WTC11 (cell line): ENCODE results near the gene DLGAP4. TPM values are rescaled to one million over a fixed set of nuclear protein-coding genes. Genes with fewer than 3 reads are reported as not detected.
"Not testable (repeated sequence)": the region's sequence is repeated elsewhere in the genome, so short reads cannot be mapped to it uniquely, and the experiment has no call there.

ENCODE experiments used
- ATAC-seq: fragments of 200-7000 bp; cut with Tn5 transposase; 2 replicates; pipeline ENCODE4 v1.10.0; 2021; ENCODE audit warnings: mild to moderate bottlenecking, moderate library complexity
- CTCF ChIA-PET: fragments of 300-600 bp; sonication (Branson Sonifier 250); formaldehyde crosslinking; loops from one replicate; lab custom pipeline; 2021; ENCODE audit warnings: antibody characterized with exemption; lab: Charles Lee
- POLR2A ChIA-PET: fragments of 350-600 bp; sonication (Branson Sonifier 250); formaldehyde crosslinking; loops from one replicate; lab custom pipeline; 2021; ENCODE audit warnings: antibody characterized with exemption; lab: Charles Lee
- DNase-seq: peaks from one replicate; pipeline ENCODE4 v3.0.0; 2021; ENCODE audit warnings: low spot score
- H3K27ac Mint-ChIP-seq: 2 replicates; pipeline ENCODE4 v1.8.0; 2021; ENCODE audit warnings: mixed read lengths
- H3K27me3 Mint-ChIP-seq: 2 replicates; pipeline ENCODE4 v1.8.0; 2021; ENCODE audit warnings: low read depth, mild to moderate bottlenecking, moderate library complexity, mixed read lengths
- H3K36me3 Mint-ChIP-seq: 2 replicates; pipeline ENCODE4 v1.8.0; 2021; ENCODE audit warnings: mixed read lengths
- H3K4me1 Mint-ChIP-seq: 2 replicates; pipeline ENCODE4 v1.8.0; 2022; ENCODE audit warnings: mixed read lengths
- H3K4me3 Mint-ChIP-seq: 2 replicates; pipeline ENCODE4 v1.8.0; 2021; ENCODE audit warnings: mild to moderate bottlenecking, moderate library complexity, mixed read lengths
- H3K9me3 Mint-ChIP-seq: 2 replicates; pipeline ENCODE4 v1.8.0; 2021; ENCODE audit warnings: mixed read lengths
- AFF4 ChIP-seq: sonication (generic); formaldehyde crosslinking; IDR thresholded peaks from 2 replicates; pipeline ENCODE4 v1.8.1; 2023; ENCODE audit warnings: mild to moderate bottlenecking, missing genetic modification reagents, borderline replicate concordance
- ARID4B ChIP-seq: sonication (generic); formaldehyde crosslinking; IDR thresholded peaks from 2 replicates; pipeline ENCODE4 v1.8.0; 2023; ENCODE audit warnings: missing genetic modification reagents, mild to moderate bottlenecking, borderline replicate concordance
- E2F5 ChIP-seq: sonication (generic); formaldehyde crosslinking; IDR thresholded peaks from 2 replicates; pipeline ENCODE4 v1.8.1; 2022; ENCODE audit warnings: mild to moderate bottlenecking, moderate library complexity, missing genetic modification reagents
- FOXJ3 ChIP-seq: sonication (generic); formaldehyde crosslinking; IDR thresholded peaks from 2 replicates; pipeline ENCODE4 v1.9.0; 2021; ENCODE audit warnings: missing genetic modification reagents, mild to moderate bottlenecking, borderline replicate concordance
- FOXK1 ChIP-seq: sonication (generic); formaldehyde crosslinking; IDR thresholded peaks from 2 replicates; pipeline ENCODE4 v1.8.0; 2022; ENCODE audit warnings: mild to moderate bottlenecking, moderate library complexity, missing genetic modification reagents
- FOXP4 ChIP-seq: sonication (generic); formaldehyde crosslinking; IDR thresholded peaks from 2 replicates; pipeline ENCODE4 v1.8.0; 2022; ENCODE audit warnings: mild to moderate bottlenecking, missing genetic modification reagents
- GRHL2 ChIP-seq: fragments of 250-450 bp; sonication (Bioruptor Pico); IDR thresholded peaks from 2 replicates; pipeline ENCODE4 v1.8.0; 2022; ENCODE audit warnings: mild to moderate bottlenecking, moderate library complexity; ENCODE audit not compliant: insufficient replicate concordance, severe bottlenecking
- HMGA2 ChIP-seq: fragments of 250-450 bp; sonication (Bioruptor Pico); IDR thresholded peaks from 2 replicates; pipeline ENCODE4 v1.4.0; 2021; ENCODE audit warnings: mild to moderate bottlenecking, moderate library complexity
- JAZF1 ChIP-seq: fragments of 250-450 bp; sonication (Bioruptor Pico); IDR thresholded peaks from 2 replicates; pipeline ENCODE4 v1.9.0; 2021; ENCODE audit warnings: moderate library complexity, mild to moderate bottlenecking, inconsistent platforms
- NR2C2 ChIP-seq: sonication (generic); formaldehyde crosslinking; IDR thresholded peaks from 2 replicates; pipeline ENCODE4 v1.8.0; 2022; ENCODE audit warnings: mild to moderate bottlenecking, missing genetic modification reagents
- TCF7 ChIP-seq: sonication (generic); formaldehyde crosslinking; IDR thresholded peaks from 2 replicates; pipeline ENCODE4 v1.8.0; 2022; ENCODE audit warnings: mild to moderate bottlenecking, low read depth, missing genetic modification reagents, moderate library complexity
- USF2 ChIP-seq: sonication (generic); formaldehyde crosslinking; IDR thresholded peaks from 2 replicates; pipeline ENCODE4 v1.8.1; 2023; ENCODE audit warnings: mild to moderate bottlenecking, missing genetic modification reagents, moderate library complexity
- ZNF121 ChIP-seq: sonication (generic); formaldehyde crosslinking; IDR thresholded peaks from 2 replicates; pipeline ENCODE4 v1.8.0; 2023; ENCODE audit warnings: missing genetic modification reagents
- ZNF416 ChIP-seq: fragments of 250-450 bp; sonication (Bioruptor Pico); IDR thresholded peaks from 2 replicates; pipeline ENCODE4 v1.9.0; 2021; ENCODE audit warnings: mild to moderate bottlenecking, inconsistent platforms
- total RNA-seq: library from RNA; stranded (reverse); gene quantifications from 3 replicates; pipeline ENCODE4 v1.2.3, GENCODE V29; 2021
- TF ChIP-seq, protein P1 (sequence below): fragments of 200-600 bp; IDR thresholded peaks from 2 replicates; pipeline ENCODE4 v1.8.0; 2022; ENCODE audit warnings: antibody characterized with exemption
- TF ChIP-seq, protein P2 (sequence below): fragments of 250-450 bp; sonication (Bioruptor Pico); IDR thresholded peaks from 2 replicates; pipeline ENCODE4 v1.8.0; 2021; ENCODE audit warnings: mild to moderate bottlenecking

Gene DLGAP4
- total RNA-seq, 1 experiment from 2014 or later = 52.6 TPM

GRCh38 chr20:36474563-36474962 is 168.4 kb downstream of the DLGAP4 start (continued):
- TF ChIP-seq ZNF121 (CRISPR knock-in tag) (no peak), FOXP4 (CRISPR knock-in tag) (no peak), AFF4 (no peak)
- TF ChIP-seq, all 79 proteins: peak for 0

- peaks cover 35% of the 10 kb centered on the region for H3K4me1 Mint-ChIP-seq
- H3K27me3 Mint-ChIP-seq, ATAC-seq, POLR2A ChIA-PET, H3K9me3 Mint-ChIP-seq, H3K4me3 Mint-ChIP-seq, DNase-seq, H3K36me3 Mint-ChIP-seq, CTCF ChIA-PET: not testable (repeated sequence)
- H3K27ac Mint-ChIP-seq = peak overlapping the region; percentile 77
Measured at GRCh38 chr20:36475054-36475453, 168.9 kb downstream of the DLGAP4 start.

- H3K27ac Mint-ChIP-seq = no peak overlapping the region
- H3K27me3 Mint-ChIP-seq = no peaks in the 10 kb centered on the region
- ChIA-PET POLR2A (no interaction called here), CTCF (interaction anchor here (1.1 to 2.2 kb wide), 5 partner anchors 15 to 339 kb away, joined by 3 to 7 read pairs (median 5); no protein-coding TSS in a partner anchor)
- no peaks in the 10 kb centered on the region for H3K9me3 Mint-ChIP-seq
- TF ChIP-seq FOXJ3 (CRISPR knock-in tag) (no peak), NR2C2 (CRISPR knock-in tag) (no peak), TCF7 (CRISPR knock-in tag) (no peak), USF2 (CRISPR knock-in tag) (no peak), JAZF1 (no peak), ZNF416 (CRISPR knock-in tag) (no peak), HMGA2 (CRISPR knock-in tag) (no peak), GRHL2 (CRISPR knock-in tag) (no peak), FOXK1 (CRISPR knock-in tag) (no peak), ARID4B (CRISPR knock-in tag) (no peak), E2F5 (CRISPR knock-in tag) (no peak)
- TF ChIP-seq, protein P1, sequence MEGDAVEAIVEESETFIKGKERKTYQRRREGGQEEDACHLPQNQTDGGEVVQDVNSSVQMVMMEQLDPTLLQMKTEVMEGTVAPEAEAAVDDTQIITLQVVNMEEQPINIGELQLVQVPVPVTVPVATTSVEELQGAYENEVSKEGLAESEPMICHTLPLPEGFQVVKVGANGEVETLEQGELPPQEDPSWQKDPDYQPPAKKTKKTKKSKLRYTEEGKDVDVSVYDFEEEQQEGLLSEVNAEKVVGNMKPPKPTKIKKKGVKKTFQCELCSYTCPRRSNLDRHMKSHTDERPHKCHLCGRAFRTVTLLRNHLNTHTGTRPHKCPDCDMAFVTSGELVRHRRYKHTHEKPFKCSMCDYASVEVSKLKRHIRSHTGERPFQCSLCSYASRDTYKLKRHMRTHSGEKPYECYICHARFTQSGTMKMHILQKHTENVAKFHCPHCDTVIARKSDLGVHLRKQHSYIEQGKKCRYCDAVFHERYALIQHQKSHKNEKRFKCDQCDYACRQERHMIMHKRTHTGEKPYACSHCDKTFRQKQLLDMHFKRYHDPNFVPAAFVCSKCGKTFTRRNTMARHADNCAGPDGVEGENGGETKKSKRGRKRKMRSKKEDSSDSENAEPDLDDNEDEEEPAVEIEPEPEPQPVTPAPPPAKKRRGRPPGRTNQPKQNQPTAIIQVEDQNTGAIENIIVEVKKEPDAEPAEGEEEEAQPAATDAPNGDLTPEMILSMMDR = no peak
- TF ChIP-seq, protein P2, sequence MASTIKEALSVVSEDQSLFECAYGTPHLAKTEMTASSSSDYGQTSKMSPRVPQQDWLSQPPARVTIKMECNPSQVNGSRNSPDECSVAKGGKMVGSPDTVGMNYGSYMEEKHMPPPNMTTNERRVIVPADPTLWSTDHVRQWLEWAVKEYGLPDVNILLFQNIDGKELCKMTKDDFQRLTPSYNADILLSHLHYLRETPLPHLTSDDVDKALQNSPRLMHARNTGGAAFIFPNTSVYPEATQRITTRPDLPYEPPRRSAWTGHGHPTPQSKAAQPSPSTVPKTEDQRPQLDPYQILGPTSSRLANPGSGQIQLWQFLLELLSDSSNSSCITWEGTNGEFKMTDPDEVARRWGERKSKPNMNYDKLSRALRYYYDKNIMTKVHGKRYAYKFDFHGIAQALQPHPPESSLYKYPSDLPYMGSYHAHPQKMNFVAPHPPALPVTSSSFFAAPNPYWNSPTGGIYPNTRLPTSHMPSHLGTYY (CRISPR knock-in tag) = no peak
- no peak for ATAC-seq
- no peak overlapping the region for H3K4me3 Mint-ChIP-seq
- H3K4me1 Mint-ChIP-seq = peaks cover 21% of the 10 kb centered on the region
- no peak for DNase-seq
- H3K36me3 Mint-ChIP-seq = no peaks in the 10 kb centered on the region
Measured at GRCh38 chr20:36477475-36477874, 171.3 kb downstream of the DLGAP4 start.
